ENCODE data around the gene WFS1. TPM values are rescaled to one million over a fixed set of nuclear protein-coding genes. Genes with fewer than 3 reads are reported as not detected.

Gene WFS1
- total and polyA plus RNA-seq, 2 of the 13 experiments (the other 11 are each of a cell fraction or from before 2014, with no cell fraction given), result 39.1 to 42.2 TPM

- TF ChIP-seq ATF5 (CRISPR knock-in tag; IDR thresholded peaks at IDR 0.05; ENCODE audit: low read depth) (no peak), SPEN (CRISPR knock-in tag; IDR thresholded peaks at IDR 0.05; ENCODE audit: low read depth) (0 out of 2 replicates have a peak, but pooled peaks have one; percentile 13), ZNF121 (CRISPR knock-in tag; IDR thresholded peaks at IDR 0.05) (peak; percentile 61), HNRNPLL (IDR thresholded peaks at IDR 0.05; ENCODE audit: low read depth, low read length, poor library complexity, severe bottlenecking) (peak; percentile 30), SMAD3 (CRISPR knock-in tag; IDR thresholded peaks at IDR 0.05) (peak; percentile 32; the same call in 1 of the 2 replicates), KAT8 (CRISPR knock-in tag; IDR thresholded peaks at IDR 0.05) (peak; percentile 53; the same call in 1 of the 2 replicates), HNF4A (CRISPR knock-in tag; IDR thresholded peaks at IDR 0.05) (peak; percentile 68), GATAD2A (CRISPR knock-in tag; IDR thresholded peaks at IDR 0.05) (peak; percentile 64), ZSCAN12 (CRISPR knock-in tag; IDR thresholded peaks at IDR 0.05) (no peak), ZNF674 (CRISPR knock-in tag; IDR thresholded peaks at IDR 0.05; ENCODE audit: low read depth) (no peak), ZNF160 (CRISPR knock-in tag; IDR thresholded peaks at IDR 0.05) (peak; percentile 100), ZNF564 (CRISPR knock-in tag; IDR thresholded peaks at IDR 0.05) (0 out of 2 replicates have a peak, but pooled peaks have one; percentile 20), ZNF792 (CRISPR knock-in tag; IDR thresholded peaks at IDR 0.05) (peak; percentile 83; the same call in 1 of the 2 replicates), AKAP8 (CRISPR knock-in tag; IDR thresholded peaks at IDR 0.05) (0 out of 2 replicates have a peak, but pooled peaks have one; percentile 33), CBX5 (CRISPR knock-in tag; IDR thresholded peaks at IDR 0.05; ENCODE audit: borderline replicate concordance) (0 out of 2 replicates have a peak, but pooled peaks have one; percentile 29), DRAP1 (CRISPR knock-in tag; IDR thresholded peaks at IDR 0.05) (peak; percentile 88), NFKB2 (CRISPR knock-in tag; IDR thresholded peaks at IDR 0.05; ENCODE audit: borderline replicate concordance) (peak; percentile 4; the same call in 1 of the 2 replicates), SALL2 (CRISPR knock-in tag; IDR thresholded peaks at IDR 0.05) (peak; percentile 66; the same call in 1 of the 2 replicates), PHF8 (CRISPR knock-in tag; IDR thresholded peaks at IDR 0.05) (no peak), NCOR1 (IDR thresholded peaks at IDR 0.05; ENCODE audit: borderline replicate concordance, low read length) (peak; percentile 52; the same call in 1 of the 2 replicates), NFRKB (IDR thresholded peaks at IDR 0.05) (no peak), PRDM15 (CRISPR knock-in tag; IDR thresholded peaks at IDR 0.05) (no peak), MYPOP (CRISPR knock-in tag; IDR thresholded peaks at IDR 0.05) (0 out of 2 replicates have a peak, but pooled peaks have one; percentile 36), MED13 (CRISPR knock-in tag; IDR thresholded peaks at IDR 0.05) (0 out of 2 replicates have a peak, but pooled peaks have one; percentile 28), POLR2G (IDR thresholded peaks at IDR 0.05; ENCODE audit: low read depth, low read length) (peak; percentile 95)
Observed at GRCh38 chr4:6322761-6323566, 53.3 kb downstream of the WFS1 start (continued).
